Measurements from ENCODE around the gene CA4. TPM values are rescaled to one million over a fixed set of nuclear protein-coding genes. Genes with fewer than 3 reads are reported as not detected.
A peak's percentile ranks its signal among the peaks of the same experiment; 100 is the strongest.

CA4 gene
- total RNA-seq, 1 donor from 2014 or later: 12.9 TPM

DNA sequence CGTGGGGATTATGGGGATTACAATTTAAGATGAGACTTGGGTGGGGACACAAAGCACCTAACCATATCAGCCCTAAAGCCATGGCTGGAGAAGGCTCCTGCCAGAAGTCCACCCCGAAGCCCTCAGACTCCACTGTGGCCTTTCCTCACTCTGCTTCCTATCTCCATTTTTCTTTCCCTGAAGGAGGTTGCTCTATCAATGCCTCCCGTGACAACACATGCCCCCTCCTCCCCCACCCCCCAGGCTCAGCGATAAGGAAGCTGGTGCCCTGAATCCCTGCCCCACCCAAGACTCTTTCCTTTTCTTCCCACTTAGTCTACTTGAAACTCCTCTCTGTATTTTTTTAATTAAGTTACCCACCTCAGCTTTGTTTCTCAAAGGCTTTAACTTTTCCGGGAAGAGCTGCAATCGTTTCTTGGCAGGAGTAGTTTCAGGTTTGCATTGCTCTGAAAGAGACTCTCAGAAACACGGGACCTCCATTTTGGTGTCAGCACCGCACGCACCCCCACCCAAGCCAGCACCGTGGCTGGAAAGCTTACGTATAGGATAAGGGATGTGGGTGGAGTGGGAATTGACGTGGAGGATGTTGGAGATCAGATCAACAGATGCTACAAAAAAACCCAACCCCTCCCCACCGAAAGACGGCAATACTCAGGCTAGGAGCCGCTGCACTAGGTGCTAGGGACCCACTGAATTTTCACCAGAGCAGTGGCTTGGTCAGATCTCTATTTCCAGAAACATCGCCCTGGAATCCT, 15.2 kb upstream of the CA4 start:
- peak overlapping the region; percentile 93 for H3K27ac ChIP-seq (replicated peaks)
- H3K4me1 ChIP-seq: peaks cover 40% of the 10 kb centered on the region
- peaks cover 26% of the 10 kb centered on the region for H3K27me3 ChIP-seq (ENCODE audit: low read depth)
- H3K36me3 ChIP-seq: peaks cover 5% of the 10 kb centered on the region
- peak overlapping the region; percentile 95 for H3K4me3 ChIP-seq
- intact Hi-C loops (cut with micrococcal nuclease): loop anchor here (10.0 kb wide), 1 partner anchor 300 kb away; no protein-coding TSS in a partner anchor
- TF ChIP-seq, protein P1, sequence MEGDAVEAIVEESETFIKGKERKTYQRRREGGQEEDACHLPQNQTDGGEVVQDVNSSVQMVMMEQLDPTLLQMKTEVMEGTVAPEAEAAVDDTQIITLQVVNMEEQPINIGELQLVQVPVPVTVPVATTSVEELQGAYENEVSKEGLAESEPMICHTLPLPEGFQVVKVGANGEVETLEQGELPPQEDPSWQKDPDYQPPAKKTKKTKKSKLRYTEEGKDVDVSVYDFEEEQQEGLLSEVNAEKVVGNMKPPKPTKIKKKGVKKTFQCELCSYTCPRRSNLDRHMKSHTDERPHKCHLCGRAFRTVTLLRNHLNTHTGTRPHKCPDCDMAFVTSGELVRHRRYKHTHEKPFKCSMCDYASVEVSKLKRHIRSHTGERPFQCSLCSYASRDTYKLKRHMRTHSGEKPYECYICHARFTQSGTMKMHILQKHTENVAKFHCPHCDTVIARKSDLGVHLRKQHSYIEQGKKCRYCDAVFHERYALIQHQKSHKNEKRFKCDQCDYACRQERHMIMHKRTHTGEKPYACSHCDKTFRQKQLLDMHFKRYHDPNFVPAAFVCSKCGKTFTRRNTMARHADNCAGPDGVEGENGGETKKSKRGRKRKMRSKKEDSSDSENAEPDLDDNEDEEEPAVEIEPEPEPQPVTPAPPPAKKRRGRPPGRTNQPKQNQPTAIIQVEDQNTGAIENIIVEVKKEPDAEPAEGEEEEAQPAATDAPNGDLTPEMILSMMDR (IDR thresholded peaks at IDR 0.05; ENCODE audit: borderline replicate concordance): no peak
- no peak for DNase-seq
- no peaks in the 10 kb centered on the region for H3K9me3 ChIP-seq (replicated peaks)

DNA sequence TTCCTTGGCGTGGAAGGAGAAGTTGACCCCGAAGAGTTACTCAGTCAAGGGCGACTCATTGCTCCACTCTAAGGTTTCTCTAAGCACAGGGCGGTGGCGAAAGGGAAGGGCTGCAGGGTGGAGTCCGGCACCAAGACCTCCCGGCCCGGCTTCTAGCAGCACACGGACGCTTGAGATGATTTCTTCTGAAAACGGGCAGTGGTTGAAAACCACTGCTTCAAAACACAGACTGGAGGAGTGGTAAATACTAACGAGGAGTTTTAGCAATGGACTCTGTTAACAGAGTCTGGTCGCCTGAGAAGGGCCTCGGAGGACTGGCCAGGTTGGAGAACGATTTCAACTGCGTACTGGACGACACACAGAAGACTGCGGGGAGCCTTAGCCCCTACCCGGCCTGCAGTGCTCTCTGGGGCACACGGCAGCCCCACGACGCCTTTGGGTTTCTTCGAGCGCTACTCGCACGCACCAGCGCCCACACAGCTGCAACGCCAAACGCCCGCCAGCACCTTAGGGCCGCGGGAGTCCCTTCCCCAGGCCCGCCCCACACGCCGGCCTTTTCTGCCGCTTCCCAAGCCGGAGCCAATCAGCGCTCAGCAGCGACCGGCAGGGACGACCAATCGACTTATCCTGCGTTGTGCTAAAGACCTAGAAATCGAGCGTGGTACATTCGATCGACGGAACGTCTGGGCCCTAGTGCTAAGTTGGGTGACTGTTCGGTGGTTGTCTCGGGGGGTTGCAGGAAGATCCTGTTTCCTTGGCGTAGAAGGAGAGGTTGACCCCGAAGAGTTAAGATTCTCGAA, 14.4 kb upstream of the CA4 start:
- peaks cover 48% of the 10 kb centered on the region for H3K4me1 ChIP-seq
- TF ChIP-seq, protein P1 (IDR thresholded peaks at IDR 0.05; ENCODE audit: borderline replicate concordance): no peak
- peaks cover 5% of the 10 kb centered on the region for H3K36me3 ChIP-seq
- peaks cover 33% of the 10 kb centered on the region for H3K27me3 ChIP-seq (ENCODE audit: low read depth)
- peak overlapping the region; percentile 93 for H3K27ac ChIP-seq (replicated peaks)
- intact Hi-C loops (cut with micrococcal nuclease): loop anchor here (10.0 kb wide), 1 partner anchor 299 kb away; no protein-coding TSS in a partner anchor
- H3K9me3 ChIP-seq (replicated peaks): no peaks in the 10 kb centered on the region
- H3K4me3 ChIP-seq: peak overlapping the region; percentile 95
- DNase-seq: peak; percentile 89

DNA sequence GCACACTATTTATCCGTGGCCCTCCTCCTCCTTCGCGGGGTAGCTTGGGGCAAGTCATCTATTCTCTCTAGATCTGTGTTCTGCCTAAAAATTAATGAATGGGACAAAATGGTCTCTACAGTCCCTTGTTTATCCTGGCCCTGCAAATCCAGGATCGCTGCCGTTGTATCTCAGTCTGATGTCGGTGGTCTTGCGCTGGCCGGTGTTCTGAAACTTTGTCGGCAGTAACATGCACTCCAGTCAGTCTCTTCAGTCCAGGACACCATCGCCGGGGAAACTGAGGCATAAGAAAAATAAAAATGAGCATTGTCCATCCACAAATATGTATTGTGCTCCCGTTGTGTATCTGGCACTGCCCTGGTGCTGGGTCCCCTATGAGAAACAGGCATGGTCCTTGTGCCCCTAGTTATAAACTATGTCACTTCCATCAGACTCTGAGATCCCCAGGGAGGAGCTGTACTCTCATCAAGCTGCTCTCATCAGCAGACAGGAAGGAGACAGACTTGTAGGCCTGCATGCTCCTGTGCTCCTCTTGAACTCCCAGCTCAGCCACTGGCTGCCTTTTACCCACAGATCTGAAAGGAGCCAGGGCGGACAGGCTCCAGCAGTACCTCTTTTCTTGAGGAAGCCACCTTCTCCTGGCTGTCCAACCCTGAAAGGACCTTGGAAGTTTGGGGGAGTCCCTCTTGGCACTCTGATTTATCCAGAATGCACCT, 13.7 kb upstream of the CA4 start:
- peaks cover 5% of the 10 kb centered on the region for H3K36me3 ChIP-seq
- H3K9me3 ChIP-seq (replicated peaks): no peaks in the 10 kb centered on the region
- DNase-seq: no peak
- H3K27me3 ChIP-seq (ENCODE audit: low read depth): peaks cover 41% of the 10 kb centered on the region
- intact Hi-C loops (cut with micrococcal nuclease): loop anchor here (10.0 kb wide), 1 partner anchor 299 kb away; no protein-coding TSS in a partner anchor
- peaks cover 53% of the 10 kb centered on the region for H3K4me1 ChIP-seq
- H3K4me3 ChIP-seq: peak overlapping the region; percentile 95
- peak overlapping the region; percentile 93 for H3K27ac ChIP-seq (replicated peaks)
- TF ChIP-seq, protein P1 (IDR thresholded peaks at IDR 0.05; ENCODE audit: borderline replicate concordance): no peak

DNA sequence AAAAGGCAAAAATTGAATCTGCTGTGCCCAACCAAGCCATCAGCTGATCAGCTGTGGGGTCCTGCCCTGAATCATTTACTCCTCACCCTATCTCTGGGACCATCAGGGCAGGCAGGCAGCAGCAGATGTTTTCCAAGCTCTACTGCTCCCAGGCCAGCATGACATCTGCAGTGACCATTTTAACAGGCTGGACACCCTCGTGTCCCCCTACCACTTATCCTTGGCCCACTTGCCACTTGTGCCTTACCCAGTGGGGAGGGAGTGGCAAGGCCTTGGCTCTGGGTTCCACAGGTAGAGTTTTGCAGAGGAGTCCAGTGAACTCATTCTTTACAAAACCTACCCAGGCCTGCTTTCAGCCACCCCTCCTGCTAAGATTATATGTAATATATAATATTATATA, 12.0 kb upstream of the CA4 start:
- no peak overlapping the region for H3K27ac ChIP-seq (replicated peaks)
- intact Hi-C loops (cut with micrococcal nuclease): loop anchor here (10.0 kb wide), 1 partner anchor 297 kb away; no protein-coding TSS in a partner anchor
- H3K4me1 ChIP-seq: peaks cover 65% of the 10 kb centered on the region
- no peaks in the 10 kb centered on the region for H3K9me3 ChIP-seq (replicated peaks)
- DNase-seq: no peak
- H3K27me3 ChIP-seq (ENCODE audit: low read depth): peaks cover 55% of the 10 kb centered on the region
- H3K36me3 ChIP-seq: peaks cover 5% of the 10 kb centered on the region
- no peak overlapping the region for H3K4me3 ChIP-seq
- TF ChIP-seq, protein P1 (IDR thresholded peaks at IDR 0.05; ENCODE audit: borderline replicate concordance): no peak
